Ecto neural progenitor cell (in vitro differentiated cells): Measurements from ENCODE around the gene ELF5.

Experiments
- DNase-seq: peaks from one replicate; pipeline ENCODE4 v3.0.0-alpha.2; 2018; ENCODE audit warnings: low spot score

ELF5 gene

DNA sequence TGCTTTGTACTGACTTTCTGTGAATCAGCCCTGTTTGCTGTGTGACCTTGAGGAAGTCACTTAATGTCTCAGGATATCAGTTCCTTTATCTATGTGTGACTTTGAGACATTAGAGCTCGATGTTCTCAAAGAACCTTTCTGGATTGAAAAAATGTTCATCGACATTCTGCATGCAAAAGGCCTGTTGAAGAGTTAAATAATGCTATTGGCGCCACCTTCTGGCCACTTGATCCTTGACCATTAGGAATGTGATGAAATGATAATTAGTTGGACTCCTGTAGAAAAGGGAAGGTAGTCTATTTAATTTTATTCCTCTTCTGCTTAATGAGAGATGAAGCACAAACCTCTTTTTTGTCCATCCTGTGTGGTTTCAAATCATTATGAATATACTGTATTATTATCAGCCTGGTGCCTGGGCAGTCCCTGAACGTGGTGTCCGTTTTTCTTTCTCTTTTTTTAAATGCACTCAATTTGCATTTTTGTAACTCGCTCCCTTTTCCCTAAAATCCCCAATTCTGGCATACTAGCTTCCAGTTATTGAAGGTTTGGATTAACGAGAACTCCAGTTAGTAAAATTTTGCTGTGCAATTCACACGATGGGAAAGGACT, 20.7 kb downstream of the ELF5 start:
- DNase-seq = peak; percentile 61

DNA sequence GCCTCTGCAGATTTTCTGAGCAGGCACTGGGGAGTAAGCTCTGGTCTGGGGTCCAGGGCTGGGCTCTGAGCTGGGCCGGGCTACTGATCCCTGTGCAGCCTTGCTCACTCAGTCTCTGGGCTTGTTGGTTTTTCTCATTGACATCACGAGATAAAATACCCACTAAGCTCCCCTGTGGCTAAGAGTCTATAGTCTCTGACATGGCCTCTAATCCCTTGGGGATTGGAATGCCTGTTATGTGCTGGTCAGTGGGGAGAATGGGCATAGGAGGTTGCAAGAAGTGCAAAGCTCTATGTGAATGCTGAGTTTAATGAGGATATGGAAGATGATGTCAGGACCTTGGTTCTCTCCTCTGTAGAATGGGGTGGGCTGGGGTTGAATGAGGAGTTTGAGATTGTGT, 23.3 kb downstream of the ELF5 start:
- no peak for DNase-seq

DNA sequence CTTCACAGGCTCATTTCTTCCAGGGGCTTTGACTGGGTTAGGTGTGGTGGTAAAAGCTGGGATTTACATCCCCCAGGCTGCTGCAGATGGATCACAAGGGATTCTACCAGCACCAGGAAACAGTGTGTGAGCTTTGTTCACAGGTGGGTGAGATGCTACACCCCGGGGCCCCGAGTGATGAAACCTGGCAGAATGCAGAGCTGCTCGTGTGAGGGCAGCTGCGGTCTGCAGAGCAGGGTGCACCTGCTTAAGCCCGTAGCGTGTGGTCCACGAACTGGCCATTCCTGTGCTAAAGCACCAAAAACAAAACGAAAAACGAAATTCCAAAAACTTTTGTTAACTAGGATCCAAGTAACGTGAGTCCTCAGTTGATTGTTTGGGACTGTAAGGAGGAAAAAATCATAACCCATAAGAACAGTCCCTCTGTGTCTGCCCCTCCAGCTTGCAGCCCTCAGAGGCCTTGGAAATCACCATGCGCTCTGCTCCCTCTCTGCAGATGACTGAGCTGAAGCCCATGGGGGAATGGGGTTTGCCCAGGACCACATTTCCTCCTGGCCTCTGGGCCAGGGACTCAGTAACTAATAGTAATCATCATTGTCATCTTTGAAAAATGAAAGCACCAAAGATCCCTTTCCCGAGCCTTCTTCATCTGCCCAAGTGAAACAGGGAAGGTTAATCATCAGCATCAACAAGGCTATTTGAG, 24.6 kb downstream of the ELF5 start:
- no peak for DNase-seq

DNA sequence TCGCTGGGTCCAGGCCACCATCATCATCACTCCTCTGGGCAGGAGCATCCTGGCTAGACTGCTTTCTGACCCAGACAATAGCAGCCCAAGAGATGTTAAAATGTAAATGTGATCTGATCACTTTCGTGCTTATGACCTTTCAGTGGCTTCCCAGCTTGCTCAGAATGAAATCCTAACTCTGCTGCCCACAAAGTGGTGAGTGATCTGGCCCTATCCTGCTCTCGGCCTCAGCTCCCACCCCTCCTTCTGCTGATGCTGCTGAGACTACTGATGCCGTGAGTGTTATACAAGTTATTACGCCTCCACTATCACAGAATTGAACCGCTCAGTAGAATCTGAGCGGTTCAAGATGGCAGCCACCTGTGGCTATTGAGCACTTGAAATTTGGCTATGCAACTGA, 26.2 kb downstream of the ELF5 start:
- DNase-seq = no peak

DNA sequence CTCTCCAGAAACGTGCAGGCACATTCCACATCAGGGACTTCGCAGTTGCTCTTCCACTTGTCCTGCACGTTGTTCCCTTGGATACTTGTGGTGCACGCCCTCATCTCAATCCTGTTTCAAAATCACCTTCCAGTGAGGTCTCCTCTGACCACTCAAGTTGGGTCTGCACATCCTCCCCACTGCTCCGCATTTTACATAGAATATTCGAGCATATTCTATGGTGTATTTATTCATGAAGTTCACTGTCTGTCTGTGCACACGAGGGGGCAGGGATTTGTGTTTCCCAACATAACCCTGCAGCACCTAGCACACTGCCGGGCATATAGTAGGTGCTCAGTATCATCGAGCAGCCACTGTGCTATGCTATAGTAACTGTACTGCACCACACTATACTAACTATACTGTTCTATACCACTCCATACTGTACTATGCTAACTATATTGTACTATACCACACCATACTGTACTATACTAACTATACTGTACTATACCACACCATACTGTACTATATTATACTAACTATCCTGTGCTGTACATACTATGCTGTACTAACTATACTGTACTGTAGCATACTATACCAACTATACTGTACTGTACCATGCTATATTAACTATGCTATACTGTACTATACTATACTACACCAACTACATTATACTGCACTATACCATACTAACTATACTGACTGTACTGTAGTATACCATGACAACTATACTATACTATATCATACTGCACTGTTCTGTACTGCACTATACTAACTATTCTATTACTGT, 30.3 kb downstream of the ELF5 start:
- no peak for DNase-seq

DNA sequence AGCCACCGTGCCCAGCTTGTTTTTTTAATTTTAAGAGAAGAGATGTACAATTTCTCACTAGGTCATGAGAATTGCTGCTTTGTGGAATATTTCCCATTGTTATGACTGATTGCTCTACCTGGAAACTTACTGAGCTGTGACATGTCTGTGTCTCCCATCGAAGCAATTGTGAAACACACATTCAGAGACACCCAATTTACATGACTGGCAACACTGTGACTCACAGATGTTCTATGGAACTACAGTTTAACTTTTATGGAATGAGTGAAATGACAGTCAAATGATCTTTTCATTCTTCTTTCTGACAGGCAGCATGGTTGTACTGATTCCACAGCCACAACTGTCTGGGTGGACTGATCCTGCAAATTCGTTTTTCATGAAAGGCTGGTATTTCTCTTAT, 32.3 kb downstream of the ELF5 start:
- DNase-seq = no peak

DNA sequence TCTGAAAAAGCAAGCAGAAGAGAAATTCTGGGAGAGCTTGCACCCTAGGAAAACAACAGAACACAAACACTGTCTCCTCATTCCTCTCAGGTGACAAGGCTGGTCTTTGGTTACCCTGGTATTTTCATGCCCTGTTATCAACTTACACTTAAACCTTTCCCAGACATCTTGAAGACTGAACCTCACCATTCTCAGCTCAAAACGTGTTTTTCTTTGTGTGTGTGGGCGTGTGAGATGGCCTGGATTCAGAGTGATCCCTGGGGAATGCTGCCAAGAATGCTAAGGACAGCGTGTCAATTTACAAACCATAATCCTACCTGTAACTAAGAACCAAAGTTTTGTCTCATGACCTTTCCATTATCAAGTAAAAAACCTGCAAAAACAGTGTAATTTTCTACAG, 33.3 kb downstream of the ELF5 start:
- no peak for DNase-seq

DNA sequence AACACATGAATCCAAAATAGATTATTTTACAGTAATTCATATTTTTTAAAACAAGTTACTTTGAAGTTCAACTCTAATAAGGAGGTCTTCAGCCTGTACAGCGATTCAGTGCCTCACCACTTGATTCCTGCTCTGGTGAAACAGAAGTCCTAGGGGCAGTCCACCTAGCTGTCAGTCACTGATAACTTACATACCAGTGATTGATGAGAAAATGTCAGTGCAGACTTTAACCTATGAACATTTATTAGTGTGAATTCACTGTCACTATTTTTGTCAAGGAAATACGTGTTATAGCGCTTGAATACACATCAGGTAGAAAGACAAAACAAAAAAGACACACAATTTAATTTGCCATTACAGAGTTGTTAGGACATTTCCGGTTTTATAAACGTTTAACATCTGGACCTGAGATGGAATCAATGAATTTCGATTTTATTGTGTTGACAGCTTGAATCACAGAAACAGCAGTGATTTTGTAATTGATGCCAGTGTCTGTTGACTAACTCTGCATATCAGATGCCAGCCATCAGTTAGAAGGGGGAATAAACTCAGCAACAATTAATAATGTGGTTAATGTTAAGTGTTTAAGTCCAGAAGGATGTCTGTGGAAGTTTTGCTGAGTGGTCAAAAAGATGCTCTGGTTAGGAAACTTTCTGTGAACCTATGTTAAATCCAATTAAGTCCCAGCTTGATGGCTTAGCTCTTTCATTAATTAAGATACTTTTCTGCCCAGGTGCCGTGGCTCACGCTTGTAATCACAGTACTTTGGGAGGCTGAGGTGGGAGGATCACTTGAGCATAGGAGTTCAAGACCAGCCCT, 34.5 kb downstream of the ELF5 start:
- DNase-seq = no peak

DNA sequence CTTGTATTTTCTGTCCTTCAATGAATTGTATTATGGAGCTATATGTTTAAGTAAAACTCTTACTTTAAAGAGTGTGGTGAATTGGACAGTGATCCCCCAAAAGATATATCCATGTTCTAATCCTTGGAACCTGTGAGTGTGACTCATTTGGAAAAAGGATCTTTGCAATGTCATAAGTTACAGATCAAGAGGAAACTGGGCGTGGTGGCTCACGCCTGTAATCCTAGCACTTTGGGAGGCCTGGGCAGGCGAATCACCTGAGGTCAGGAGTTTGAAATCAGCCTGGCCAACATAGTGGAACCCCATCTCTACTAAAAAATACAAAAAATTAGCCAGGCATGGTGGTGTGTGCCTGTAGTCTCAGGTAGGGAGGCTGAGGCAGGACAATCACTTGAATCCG, 36.7 kb downstream of the ELF5 start:
- no peak for DNase-seq

DNA sequence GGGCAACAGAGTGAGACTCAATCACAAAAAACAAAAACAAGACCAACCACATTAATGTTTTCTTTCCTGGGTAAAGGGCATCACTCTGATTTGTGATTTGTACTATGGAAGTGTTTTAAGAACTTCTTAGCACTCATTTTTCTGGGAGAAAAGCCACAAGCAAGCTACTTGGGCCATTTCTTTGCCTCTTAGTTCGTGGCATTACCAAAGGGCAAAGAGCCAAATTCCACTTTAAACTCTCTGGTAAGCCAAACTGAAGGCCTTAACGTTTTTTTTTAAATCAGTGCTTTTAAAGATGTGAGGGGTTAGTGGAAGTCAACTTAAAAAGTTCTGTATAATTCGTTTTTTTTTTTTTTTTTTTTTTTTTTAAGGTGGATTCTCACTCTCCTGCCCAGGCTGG, 37.9 kb downstream of the ELF5 start:
- no peak for DNase-seq

DNA sequence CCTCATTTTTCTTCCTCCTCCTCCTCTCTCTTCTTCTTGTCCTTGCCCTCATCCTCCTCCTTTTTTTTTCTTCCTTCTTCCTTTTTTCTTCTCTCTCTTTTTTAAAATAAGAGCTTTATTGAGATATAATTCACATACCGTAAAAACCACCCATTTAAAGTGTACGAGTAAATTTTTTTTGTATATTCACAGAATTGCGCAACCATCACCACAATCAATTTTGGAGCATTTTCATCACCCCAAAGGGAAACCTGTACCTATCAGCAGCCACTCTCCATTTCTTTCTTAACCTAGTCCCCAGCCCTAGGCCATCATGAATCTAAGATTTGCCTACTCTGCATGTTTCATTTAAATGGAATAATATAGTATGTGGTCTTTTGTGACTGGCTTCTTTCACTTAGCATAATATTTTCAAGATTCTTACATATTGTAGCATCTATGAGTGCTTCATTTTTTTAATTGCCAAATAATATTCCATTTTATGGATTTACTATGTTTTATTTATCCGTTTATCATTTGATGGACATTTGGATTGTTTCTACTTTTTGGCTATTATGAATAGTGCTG, 39.9 kb downstream of the ELF5 start:
- DNase-seq = no peak

DNA sequence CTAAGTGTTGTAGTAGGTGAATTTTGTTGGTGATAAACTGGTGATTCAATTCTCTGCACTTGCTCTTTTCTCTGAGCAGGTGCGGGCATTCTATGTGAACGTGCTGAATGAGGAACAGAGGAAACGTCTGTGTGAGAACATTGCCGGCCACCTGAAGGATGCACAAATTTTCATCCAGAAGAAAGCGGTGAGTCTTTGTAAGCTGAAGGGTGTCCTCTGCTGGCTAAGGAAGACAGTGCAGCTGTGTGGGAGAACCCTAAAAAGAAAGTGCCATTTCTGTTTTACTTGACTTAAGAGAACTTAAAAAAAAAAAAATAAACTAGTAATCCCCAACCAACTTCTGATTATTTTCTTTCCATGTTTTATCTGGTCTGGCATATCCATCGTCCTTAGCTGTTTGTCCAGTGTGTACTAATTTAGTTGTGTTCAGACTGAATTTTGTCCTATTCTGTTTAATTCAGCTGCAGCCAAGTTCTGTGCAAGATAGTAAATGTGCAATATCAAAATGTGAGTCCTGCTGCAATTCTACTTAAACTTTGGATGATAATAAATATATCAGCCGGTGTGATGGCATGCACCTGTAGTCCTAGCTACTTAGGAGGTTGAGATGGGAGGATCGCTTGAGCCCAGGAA, 45.3 kb downstream of the ELF5 start:
- no peak for DNase-seq

DNA sequence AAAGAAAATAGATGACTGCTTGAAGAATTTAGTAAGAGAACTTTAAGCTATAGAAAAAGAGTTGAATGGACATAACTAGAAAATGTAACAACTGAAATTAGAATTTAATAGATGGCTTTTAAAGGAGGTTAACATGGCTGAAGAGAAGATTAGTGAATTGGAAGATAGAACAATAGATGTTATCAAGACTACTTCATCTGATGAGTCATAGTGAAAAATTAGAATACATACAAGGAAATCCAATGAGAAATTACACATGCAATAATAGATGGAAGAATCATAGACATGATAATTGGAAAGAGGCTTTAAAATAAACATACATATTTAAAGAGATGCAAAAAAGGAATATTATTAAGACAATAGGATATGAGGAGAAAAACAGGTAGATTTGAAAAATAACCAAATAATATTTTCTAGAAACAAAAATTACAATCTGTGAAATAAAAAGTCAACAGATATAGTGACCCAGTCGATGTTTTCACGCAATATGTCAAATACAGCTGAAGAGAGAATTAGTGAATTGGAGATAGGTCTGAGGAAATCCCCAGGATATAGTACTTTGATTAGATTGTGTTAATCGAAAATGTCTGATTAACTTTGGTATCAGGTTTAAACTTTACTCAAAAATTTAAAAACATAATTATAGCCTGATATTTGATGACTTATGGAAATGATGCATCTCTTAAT, 46.6 kb downstream of the ELF5 start:
- DNase-seq = no peak

DNA sequence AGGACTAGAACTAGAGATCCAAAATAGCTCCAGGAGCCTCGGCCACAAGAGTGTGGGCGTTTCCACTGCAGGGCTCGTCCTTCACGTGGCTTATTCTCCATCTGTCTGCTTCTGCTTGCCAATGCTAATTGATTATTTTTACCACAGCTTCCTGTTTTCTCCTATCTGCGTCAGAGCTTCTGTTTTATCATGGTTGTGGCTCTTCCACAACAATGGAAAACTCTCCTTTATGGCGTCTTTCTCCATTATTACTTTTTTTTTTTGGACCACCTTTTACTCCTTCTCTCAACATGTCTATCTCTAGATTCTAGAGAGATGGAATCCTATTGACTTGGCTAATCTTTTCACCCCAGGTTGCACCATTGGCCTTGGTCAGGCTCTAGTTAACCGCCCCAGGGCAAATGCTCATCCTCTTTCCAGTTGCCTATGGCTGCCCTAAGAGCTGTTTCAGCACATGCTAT, 49.0 kb downstream of the ELF5 start:
- no peak for DNase-seq

DNA sequence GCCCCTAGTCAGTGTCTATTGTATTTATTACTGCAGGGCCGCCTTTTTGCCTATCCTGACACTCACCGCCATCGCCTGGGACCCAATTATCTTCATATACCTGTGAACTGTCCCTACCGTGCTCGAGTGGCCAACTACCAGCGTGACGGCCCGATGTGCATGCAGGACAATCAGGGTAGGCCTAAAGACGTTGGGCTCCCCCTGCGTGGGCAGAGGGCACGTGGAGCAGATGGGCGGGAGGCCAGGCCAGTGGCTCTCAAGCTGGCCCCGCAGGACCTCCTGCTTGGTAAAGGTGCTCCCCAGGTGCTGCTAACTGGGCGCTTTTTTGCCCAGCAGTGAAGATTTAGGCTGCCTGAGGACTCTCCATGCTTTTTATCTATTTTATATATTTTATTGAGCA, 52.4 kb downstream of the ELF5 start:
- no peak for DNase-seq

DNA sequence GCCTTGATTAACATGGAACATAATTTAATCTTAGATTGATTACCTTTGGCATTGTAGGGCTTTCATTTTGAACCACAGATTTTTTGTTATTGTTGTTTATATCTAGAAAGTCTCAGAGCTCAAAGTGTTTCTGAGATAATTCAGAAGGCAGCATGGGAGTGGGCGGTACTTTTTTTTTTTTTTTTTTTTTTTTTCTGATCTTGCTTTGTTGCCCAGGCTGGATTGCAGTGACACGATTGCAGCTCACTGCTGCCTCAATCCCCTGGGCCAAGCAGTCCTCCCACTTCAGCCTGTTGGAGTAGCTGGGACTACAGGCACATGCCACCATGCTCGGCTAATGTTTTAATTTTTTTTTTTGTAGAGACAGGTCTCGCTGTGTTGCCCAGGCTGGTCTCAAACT, 53.3 kb downstream of the ELF5 start:
- no peak for DNase-seq

DNA sequence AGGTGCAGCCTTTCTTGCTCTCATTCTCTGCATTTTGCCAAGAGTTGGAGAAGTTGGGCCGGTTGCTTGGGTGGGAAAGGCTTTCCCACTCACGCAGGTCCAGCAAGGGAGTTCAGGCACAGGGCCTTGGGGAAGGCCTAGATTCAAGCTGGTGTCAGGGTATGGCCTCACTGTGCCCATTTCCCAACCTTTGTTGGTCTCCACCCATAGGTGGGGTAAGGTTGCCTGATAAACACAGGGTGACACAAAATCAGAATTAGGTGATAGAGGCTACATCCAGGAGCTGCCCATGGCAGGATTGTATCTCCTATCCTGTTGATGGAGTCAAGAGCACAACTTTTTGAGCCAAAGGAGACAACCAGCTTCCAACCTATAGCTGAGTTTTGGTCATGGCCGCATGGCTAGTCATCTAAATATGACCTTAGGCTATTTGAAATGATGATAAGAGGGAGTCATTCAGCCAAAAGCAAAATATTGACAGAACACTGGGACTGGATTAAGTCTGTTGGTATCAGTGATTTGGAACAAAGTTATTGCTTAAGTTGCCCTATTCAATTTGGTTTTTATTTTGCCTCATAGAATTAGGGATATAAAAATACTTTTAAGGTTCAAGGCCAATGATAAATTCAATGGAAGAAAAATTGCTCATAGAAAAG, 54.0 kb downstream of the ELF5 start:
- DNase-seq = no peak

DNA sequence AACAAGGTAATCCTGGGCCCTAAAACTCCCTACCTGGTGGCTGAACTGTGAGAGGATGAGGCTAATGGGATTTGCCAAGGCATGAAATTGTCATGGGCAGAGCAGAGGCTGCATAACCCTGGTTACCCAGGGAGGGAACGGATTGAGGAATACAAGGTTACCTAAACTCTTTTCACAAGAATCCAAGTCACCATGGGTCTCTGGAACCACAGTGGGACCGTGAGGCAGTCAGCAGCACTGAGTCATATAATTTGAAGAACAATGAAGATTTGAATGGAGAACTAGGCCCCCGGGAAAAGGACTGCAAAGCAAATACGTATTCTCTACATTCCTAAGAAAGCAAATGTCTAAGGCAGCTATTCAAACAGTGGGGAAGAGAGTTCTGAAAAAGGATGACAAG, 55.1 kb downstream of the ELF5 start:
- DNase-seq = no peak

DNA sequence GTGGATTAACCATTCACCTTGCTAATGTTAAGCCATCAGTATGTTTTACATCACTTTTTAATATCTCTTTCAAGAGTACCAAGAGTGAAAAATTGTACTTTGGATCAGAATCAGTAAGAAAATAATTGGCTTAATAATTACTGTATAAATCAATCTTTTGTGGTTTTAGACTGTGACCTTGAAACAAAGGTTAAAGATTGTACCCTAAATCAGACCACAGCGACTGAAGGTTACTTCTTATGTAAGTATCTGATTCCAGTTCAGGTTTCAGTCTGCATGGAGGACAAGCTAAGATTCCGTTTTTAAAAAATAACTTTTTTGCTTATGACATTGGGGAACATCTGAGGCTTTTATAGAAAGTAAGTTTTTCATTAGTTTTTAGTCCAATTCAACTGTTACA, 56.0 kb downstream of the ELF5 start:
- no peak for DNase-seq

DNA sequence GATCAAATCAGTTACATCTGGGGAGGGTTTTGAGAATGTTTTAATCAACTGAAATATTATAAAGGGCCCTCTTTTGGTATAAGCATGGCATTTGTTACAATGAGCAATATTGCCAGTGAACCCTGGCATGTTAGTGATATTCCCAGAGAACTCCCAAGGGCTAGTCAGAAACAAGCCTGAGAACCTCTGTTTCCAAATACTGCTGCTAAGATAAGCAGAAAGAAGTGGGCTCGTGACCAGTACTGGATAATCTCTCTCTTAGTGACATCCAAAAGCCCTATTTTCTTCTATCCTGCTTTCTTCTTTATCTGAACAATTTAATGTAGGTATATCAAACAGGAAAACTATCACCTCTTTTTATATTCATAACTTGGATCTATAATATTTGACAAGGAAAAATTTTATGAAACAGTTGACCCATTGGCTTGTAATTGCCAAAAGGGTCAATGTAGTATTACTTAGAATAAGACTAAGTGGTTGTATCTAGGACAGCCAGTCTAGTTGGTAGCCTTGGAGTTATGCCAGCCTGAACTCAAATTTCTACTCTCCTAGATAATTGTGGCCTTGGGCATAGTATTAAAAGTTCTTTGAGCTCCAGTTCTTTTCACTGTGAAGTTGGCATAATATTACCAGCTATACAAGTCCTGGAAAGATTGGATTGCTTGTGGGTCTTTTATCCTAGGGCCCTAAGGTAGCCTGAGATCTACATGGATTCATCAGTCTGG, 59.1 kb downstream of the ELF5 start:
- no peak for DNase-seq
